GM19238 (cell line): ENCODE results near the gene BRD3OS.

ENCODE experiments used
- DNase-seq: peaks from one replicate; pipeline ENCODE4 v3.0.0; 2011; ENCODE audit warnings: low spot score; ENCODE audit not compliant: insufficient read length

Gene BRD3OS

GRCh38 chr9:134049772-134050588, 24.7 kb downstream of the BRD3OS start:
- DNase-seq, result no peak

- DNase-seq, result no peak
Measured at GRCh38 chr9:134050726-134051125, 25.4 kb downstream of the BRD3OS start.

- DNase-seq, result no peak
Measured at GRCh38 chr9:134051319-134051718, 26.0 kb downstream of the BRD3OS start.

- DNase-seq, result no peak
Measured at GRCh38 chr9:134052491-134052890, 27.2 kb downstream of the BRD3OS start.

GRCh38 chr9:134052941-134053340, 27.7 kb downstream of the BRD3OS start:
- DNase-seq, result no peak

GRCh38 chr9:134053401-134053871, 28.2 kb downstream of the BRD3OS start:
- no peak for DNase-seq

- no peak for DNase-seq
Measured at GRCh38 chr9:134053941-134054761, 28.9 kb downstream of the BRD3OS start.

- no peak for DNase-seq
Measured at GRCh38 chr9:134054891-134055811, 29.9 kb downstream of the BRD3OS start.

GRCh38 chr9:134055981-134056461, 30.7 kb downstream of the BRD3OS start:
- DNase-seq, result no peak

- DNase-seq, result no peak
Measured at GRCh38 chr9:134056483-134057306, 31.4 kb downstream of the BRD3OS start.

GRCh38 chr9:134057307-134057657, 32.0 kb downstream of the BRD3OS start:
- no peak for DNase-seq

GRCh38 chr9:134057751-134058701, 32.7 kb downstream of the BRD3OS start:
- DNase-seq, result no peak

GRCh38 chr9:134058716-134059115, 33.4 kb downstream of the BRD3OS start:
- no peak for DNase-seq

GRCh38 chr9:134059188-134059641, 33.9 kb downstream of the BRD3OS start:
- DNase-seq, result no peak

- peak; percentile 91 for DNase-seq
Measured at GRCh38 chr9:134059661-134060395, 34.5 kb downstream of the BRD3OS start.

- DNase-seq, result no peak
Measured at GRCh38 chr9:134060546-134060945, 35.3 kb downstream of the BRD3OS start.

- DNase-seq, result no peak
Measured at GRCh38 chr9:134061019-134061687, 35.9 kb downstream of the BRD3OS start.
